Embryonic facial prominence (tissue), 1 donor: ENCODE measurements around the gene ZNF215.
A peak's percentile ranks its signal among the peaks of the same experiment; 100 is the strongest.
"Not testable (repeated sequence)": the region's sequence is repeated elsewhere in the genome, so short reads cannot be mapped to it uniquely, and the experiment has no call there.

Experiments used
- DNase-seq: peaks from one replicate; pipeline ENCODE4 v3.0.0-alpha.2; 2016; ENCODE audit errors: extremely low spot score

Gene ZNF215

GRCh38 chr11:6926208-6927029 lies at the start of gene ZNF215:
ZNF215 (plus strand) TSS chr11:6926426; CDS start chr11:6932273, 5,847 bp downstream.
- DNase-seq, result peak; percentile 23

DNA sequence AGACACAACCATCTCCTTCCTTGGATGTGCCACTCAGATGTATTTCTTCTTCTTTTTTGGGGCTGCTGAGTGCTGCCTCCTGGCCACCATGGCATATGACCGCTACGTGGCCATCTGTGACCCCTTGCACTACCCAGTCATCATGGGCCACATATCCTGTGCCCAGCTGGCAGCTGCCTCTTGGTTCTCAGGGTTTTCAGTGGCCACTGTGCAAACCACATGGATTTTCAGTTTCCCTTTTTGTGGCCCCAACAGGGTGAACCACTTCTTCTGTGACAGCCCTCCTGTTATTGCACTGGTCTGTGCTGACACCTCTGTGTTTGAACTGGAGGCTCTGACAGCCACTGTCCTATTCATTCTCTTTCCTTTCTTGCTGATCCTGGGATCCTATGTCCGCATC lies 49.3 kb upstream of the ZNF215 start:
- DNase-seq, result no peak

- no peak for DNase-seq
These were observed 43.5 kb upstream of the ZNF215 start for GRCh38 chr11:6882751-6883150.

GRCh38 chr11:6887711-6888110 lies 38.5 kb upstream of the ZNF215 start:
- not testable (repeated sequence) for DNase-seq

DNA sequence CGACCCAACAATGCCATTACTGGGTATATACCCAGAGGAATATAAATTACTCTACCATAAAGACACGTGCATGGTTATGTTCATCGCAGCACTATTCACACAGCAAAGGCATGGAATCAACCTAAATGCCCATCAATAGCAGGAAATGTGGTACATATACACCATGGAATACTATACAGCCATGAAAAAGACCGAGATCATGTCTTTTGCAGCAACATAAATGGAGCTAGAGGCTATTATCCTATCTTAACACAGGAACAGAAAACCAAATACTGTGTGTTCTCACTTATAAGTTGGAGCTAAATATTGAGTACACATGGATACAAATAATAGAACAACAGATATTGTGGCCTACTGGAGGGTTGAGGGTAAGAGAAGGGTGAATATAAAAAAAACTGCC lies 37.4 kb upstream of the ZNF215 start:
- no peak for DNase-seq

GRCh38 chr11:6889835-6890234 lies 36.4 kb upstream of the ZNF215 start:
- no peak for DNase-seq

GRCh38 chr11:6892400-6892799 lies 33.8 kb upstream of the ZNF215 start, which contains the start of gene OR2D2:
OR2D2 (minus strand) TSS chr11:6892500; CDS start chr11:6892500, 0 bp downstream.
- DNase-seq, result no peak

- no peak for DNase-seq
These were observed 32.1 kb upstream of the ZNF215 start for GRCh38 chr11:6894097-6894496.

DNA sequence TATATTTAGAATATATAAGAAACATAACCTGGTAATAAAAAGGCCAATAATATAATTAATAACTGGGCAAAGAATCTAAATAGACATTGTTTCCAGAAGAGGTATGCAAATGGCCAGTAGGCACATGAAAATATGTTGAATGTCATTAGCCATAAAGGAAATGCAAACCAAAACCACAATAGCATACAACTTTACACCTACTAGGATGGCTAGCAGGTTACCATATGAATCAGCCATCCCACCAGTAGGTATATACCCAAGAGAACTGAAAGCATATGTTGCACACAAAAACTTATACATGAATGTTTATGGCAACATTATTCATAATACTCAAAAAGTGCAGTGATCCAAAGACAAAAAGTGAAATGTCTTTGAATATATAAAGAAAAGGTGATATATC lies 31.2 kb upstream of the ZNF215 start:
- no peak for DNase-seq

GRCh38 chr11:6898911-6899310 lies 27.3 kb upstream of the ZNF215 start:
- no peak for DNase-seq

DNA sequence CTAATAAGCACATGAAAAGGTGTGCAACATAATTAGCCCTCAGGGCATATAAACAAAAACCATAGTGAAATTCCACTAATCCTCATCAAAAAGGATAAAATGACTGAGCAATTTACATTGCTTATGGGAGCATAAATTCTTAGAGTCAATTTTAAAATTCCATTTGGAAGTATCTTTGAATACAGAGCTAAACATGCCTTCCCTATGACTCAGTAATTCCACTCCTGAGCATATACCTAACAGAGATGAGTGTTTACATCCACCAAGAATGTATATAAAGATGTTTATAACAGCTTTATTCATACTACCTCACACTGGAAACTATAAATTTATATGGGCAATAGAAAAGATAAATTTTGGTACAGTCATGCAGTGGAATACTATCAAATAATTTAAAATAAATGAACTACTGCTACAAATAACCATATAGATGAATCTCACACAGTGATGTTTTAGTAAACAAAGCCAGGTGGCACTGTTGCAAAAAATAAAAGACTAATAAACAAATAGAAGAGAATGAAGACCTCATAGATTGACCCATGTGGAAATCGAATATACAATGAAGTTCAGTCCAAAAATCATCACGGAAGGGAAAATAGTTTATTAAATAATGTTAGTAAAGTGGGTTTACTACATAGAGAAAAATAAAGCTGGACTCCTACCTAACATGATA lies 25.8 kb upstream of the ZNF215 start:
- no peak for DNase-seq

DNA sequence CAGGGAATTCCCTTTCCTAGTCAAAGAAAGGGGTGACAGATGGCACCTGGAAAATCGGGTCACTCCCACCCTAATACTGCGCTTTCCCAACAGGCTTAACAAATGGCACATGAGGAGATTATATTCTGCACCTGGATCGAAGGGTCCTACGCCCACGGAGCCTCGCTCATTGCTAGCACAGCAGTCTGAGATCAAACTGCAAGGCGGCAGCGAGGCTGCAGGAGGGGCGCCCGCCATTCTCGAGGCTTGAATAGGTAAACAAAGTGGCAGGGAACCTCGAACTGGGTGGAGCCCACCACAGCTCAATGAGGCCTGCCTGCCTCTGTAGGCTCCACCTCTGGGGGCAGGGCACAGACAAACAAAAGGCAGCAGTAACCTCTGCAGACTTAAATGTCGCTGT lies 21.4 kb upstream of the ZNF215 start:
- not testable (repeated sequence) for DNase-seq

- DNase-seq, result no peak
These were observed 14.8 kb upstream of the ZNF215 start for GRCh38 chr11:6911378-6911777.

DNA sequence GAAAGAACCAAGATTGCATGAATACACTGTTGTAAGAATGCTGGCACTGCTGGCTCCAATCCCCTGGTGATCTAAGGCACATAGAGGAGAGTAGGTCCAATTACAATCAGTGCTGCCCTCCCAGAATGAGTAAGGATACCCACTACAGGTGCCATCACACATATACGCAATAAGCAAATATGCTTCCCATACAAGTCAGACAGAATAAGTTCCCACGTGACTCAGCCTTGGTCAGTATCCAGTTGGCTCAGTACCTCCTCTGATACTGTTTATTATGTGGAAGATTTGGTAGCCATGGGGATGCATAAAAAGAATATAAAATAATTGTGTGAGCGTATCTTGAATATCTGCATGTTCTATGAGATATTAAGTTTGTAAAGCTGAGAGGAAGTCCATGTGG lies 14.3 kb upstream of the ZNF215 start:
- DNase-seq, result no peak

DNA sequence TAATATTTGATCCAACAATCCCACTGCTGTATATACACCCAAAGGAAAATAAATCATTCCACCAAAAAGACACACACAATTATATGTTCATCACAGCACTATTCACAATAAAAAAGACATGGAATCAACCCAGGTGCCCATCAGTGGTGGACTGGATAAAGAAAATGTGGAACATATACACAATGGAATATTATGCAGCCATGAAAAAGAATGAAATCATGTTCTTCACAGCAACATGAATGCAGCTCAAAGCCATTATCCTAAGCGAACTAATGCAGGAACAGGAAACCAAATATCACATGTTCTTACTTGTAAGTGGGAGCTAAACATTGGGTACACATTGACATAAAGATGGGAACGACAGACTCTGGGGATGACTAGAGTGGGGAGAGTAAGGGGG lies 6.5 kb upstream of the ZNF215 start:
- DNase-seq, result no peak

GRCh38 chr11:6920702-6921101 lies 5.5 kb upstream of the ZNF215 start, which contains the start of gene OR2D3:
OR2D3 (plus strand) TSS chr11:6921002; CDS start chr11:6921002, 0 bp downstream.
- no peak for DNase-seq

- DNase-seq, result no peak
These were observed 1.1 kb upstream of the ZNF215 start for GRCh38 chr11:6925007-6925577.

- no peak for DNase-seq
These were observed 504 bp upstream of the ZNF215 start for GRCh38 chr11:6925636-6926207.

DNA sequence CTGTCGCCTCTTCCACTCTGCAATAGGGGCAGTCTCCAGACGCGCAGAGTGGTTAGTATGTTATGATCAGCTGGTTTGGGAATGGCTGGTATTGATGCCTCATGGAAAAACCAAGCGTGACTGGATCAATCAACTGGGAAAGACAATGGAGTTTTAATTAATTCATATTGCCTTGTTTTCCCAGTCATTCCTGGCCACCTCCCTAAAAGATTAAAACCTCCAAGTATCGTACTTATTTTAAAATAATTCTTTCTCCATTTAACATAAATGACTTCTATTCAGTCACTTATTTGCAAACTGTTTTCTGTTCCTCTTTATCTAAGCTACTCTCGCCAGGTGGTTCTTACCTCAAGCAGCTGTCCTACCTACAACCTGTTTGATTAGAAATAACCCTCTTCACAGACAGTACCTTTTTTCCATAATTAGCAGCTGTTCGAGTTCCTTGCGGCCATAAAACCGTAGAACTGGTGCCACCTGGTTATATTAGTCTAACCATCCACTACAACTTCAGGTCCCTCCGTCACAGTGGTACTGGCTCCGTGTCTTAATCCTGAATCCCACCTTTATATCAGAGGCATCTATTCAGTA lies 898 bp downstream of the ZNF215 start:
- no peak for DNase-seq

GRCh38 chr11:6928916-6929315 lies 2.7 kb downstream of the ZNF215 start:
- DNase-seq, result no peak

DNA sequence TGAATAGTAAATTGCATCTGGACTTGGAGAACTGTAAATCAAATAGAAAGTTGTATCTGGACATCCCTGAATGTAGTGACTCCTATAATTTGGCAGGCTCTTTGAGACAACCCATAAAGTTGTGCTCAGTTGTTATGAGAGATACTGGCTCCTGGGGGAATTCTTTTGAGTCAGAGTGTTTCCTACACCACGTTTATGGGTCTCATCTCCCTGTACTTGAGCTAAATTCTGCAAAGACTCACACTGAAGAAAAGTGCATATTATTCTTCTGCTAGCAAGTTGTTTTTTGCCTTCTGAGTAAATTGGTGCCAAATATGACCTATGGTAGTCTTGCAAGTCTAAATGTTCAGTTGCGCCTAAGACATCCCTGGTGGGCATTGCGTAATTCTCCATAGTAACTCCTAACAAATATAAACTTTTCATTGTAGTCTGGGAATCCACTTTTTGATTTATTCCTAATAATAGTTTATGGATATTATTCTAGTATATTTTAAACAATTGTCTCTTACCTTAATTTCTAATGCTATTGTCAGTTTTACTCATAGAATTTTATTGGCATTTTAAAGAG lies 5.0 kb downstream of the ZNF215 start:
- DNase-seq, result no peak

DNA sequence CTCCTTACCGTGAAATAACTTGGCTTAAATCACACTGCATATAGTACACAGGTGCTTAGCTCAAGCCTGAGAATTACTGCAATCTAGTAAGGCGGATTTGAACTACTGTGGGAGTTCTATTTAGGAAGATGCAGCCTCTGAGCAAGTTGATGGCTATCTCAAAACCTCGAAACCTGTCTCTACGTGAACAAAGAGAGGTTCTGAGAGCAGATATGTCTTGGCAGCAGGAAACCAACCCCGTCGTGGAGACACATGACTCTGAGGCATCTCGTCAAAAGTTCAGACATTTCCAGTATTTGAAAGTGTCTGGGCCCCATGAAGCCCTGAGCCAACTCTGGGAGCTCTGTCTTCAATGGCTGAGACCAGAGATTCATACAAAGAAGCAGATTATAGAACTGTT lies 5.9 kb downstream of the ZNF215 start:
- DNase-seq, result no peak
